Activated CD4-positive, alpha-beta T cell treated with anti-CD3 and anti-CD28 coated beads for 36 hours (primary cell): Measurements from ENCODE around the gene DEPDC5. TPM values are rescaled to one million over a fixed set of nuclear protein-coding genes. Genes with fewer than 3 reads are reported as not detected.
A peak's percentile ranks its signal among the peaks of the same experiment; 100 is the strongest.

Experiments used
- ATAC-seq: fragments of 200-7000 bp; cut with Tn5 transposase; one replicate; pipeline ENCODE4 v1.10.0; 2021; ENCODE audit warnings: mild to moderate bottlenecking, moderate library complexity
- CTCF ChIA-PET: fragments of 350-600 bp; sonication (Branson Sonifier 250); formaldehyde crosslinking; loops from one replicate; lab custom pipeline; 2021; ENCODE audit warnings: antibody characterized with exemption; lab: Charles Lee
- POLR2A ChIA-PET: fragments of 350-600 bp; sonication (Branson Sonifier 250); formaldehyde crosslinking; loops from one replicate; lab custom pipeline; 2021; ENCODE audit warnings: antibody characterized with exemption, inconsistent platforms; lab: Charles Lee
- DNase-seq: peaks from one replicate; pipeline ENCODE4 v3.0.0-alpha.2; 2020
- H3K27ac Mint-ChIP-seq: one replicate; pipeline ENCODE4 v1.8.0; 2021; ENCODE audit warnings: mixed read lengths
- H3K27me3 Mint-ChIP-seq: one replicate; pipeline ENCODE4 v1.8.0; 2021; ENCODE audit warnings: mixed read lengths
- H3K36me3 Mint-ChIP-seq: one replicate; pipeline ENCODE4 v1.8.0; 2021; ENCODE audit warnings: low read depth, mixed read lengths
- H3K4me1 Mint-ChIP-seq: one replicate; pipeline ENCODE4 v1.8.0; 2021; ENCODE audit warnings: mixed read lengths
- H3K4me3 Mint-ChIP-seq: one replicate; pipeline ENCODE4 v1.8.0; 2021; ENCODE audit warnings: mild to moderate bottlenecking, moderate library complexity, mixed read lengths
- H3K9me3 Mint-ChIP-seq: one replicate; pipeline ENCODE4 v1.8.0; 2021; ENCODE audit warnings: low read depth, mixed read lengths
- intact Hi-C, 2 experiments: fragments of 100-400 bp; cut with DNase I in 1 of 2; cut with micrococcal nuclease in 1 of 2; formaldehyde crosslinking; loops; one replicate each; pipeline versions ENCODE4 v1.14.2 to v1.15.1; 2022 to 2024; cut with DNase I, micrococcal nuclease
- total RNA-seq, 2 experiments: library from RNA; stranded (reverse); gene quantifications; one replicate each; pipeline ENCODE4 v1.2.3, GENCODE V29; 2021

DEPDC5 gene
- total RNA-seq, 2 experiments from 2014 or later: 35.3 to 47.1 TPM

- Mint-ChIP-seq H3K9me3 (no peaks in the 10 kb centered on the region), H3K36me3 (peaks cover 32% of the 10 kb centered on the region), H3K4me1 (peaks cover 1% of the 10 kb centered on the region), H3K4me3 (no peak overlapping the region), H3K27me3 (no peaks in the 10 kb centered on the region), H3K27ac (no peak overlapping the region)
- ChIA-PET CTCF (interaction anchor here (0.6 to 1.5 kb wide), 4 partner anchors 10 to 207 kb away, joined by 3 to 4 read pairs (median 3); no protein-coding TSS in a partner anchor), POLR2A (interaction anchor here (0.6 kb wide), 1 partner anchor 48 kb away, joined by 5 read pairs; no protein-coding TSS in a partner anchor)
- ATAC-seq: no peak
- intact Hi-C loops: no loop called here
- DNase-seq: peak; percentile 20
These were observed 118.4 kb downstream of the DEPDC5 start for GRCh38 chr22:31872209-31872608.

- Mint-ChIP-seq H3K4me3 (no peak overlapping the region), H3K36me3 (peaks cover 32% of the 10 kb centered on the region)
- CTCF ChIA-PET: interaction anchor here (0.6 kb wide), 1 partner anchor 217 kb away, joined by 3 read pairs; no protein-coding TSS in a partner anchor
These were observed 121.0 kb downstream of the DEPDC5 start for GRCh38 chr22:31874821-31875220.

GRCh38 chr22:31876156-31876920 is 122.5 kb downstream of the DEPDC5 start:
- ChIA-PET POLR2A (no interaction called here), CTCF (interaction anchor here (0.6 kb wide), 1 partner anchor 108 kb away, joined by 3 read pairs; no protein-coding TSS in a partner anchor)
- Mint-ChIP-seq H3K9me3 (no peaks in the 10 kb centered on the region), H3K4me3 (no peak overlapping the region), H3K4me1 (peaks cover 1% of the 10 kb centered on the region), H3K27ac (no peak overlapping the region), H3K27me3 (no peaks in the 10 kb centered on the region), H3K36me3 (peaks cover 27% of the 10 kb centered on the region)
- intact Hi-C loops: no loop called here
- DNase-seq (no peak), ATAC-seq (no peak)

More at GRCh38 chr22:31874821-31875220, 121.0 kb downstream of the DEPDC5 start:
- DNase-seq (no peak), ATAC-seq (no peak)
- H3K27ac Mint-ChIP-seq: no peak overlapping the region
- no peaks in the 10 kb centered on the region for H3K27me3 Mint-ChIP-seq
- H3K4me1 Mint-ChIP-seq: peaks cover 1% of the 10 kb centered on the region
- POLR2A ChIA-PET: no interaction called here
- intact Hi-C loops: no loop called here
- H3K9me3 Mint-ChIP-seq: no peaks in the 10 kb centered on the region

DNA sequence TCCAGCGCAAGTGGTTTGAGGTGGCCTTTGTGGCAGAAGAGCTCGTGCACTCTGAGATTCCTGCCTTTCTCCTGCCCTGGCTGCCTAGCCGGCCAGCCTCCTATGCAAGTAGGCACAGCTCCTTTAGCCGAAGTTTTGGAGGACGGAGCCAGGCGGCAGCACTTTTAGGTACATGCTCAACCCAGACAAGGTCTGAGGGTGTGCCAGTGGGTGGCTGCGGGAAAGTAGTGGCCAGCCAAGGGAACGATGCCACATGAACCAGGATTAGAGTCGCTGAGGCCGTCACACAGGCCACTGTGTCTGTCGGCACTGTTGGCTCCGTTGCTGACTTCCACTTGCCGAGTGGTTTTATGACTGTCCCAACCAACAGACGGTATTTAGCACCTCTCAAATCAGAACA is 125.8 kb downstream of the DEPDC5 start:
- DNase-seq (no peak), ATAC-seq (no peak)
- ChIA-PET CTCF (interaction anchor here (0.6 to 1.0 kb wide), 2 partner anchors 91 to 194 kb away, joined by 3 read pairs; no protein-coding TSS in a partner anchor), POLR2A (no interaction called here)
- Mint-ChIP-seq H3K27ac (no peak overlapping the region), H3K4me3 (no peak overlapping the region), H3K27me3 (no peaks in the 10 kb centered on the region), H3K36me3 (peaks cover 10% of the 10 kb centered on the region), H3K9me3 (no peaks in the 10 kb centered on the region), H3K4me1 (peaks cover 1% of the 10 kb centered on the region)
- intact Hi-C loops: no loop called here

- POLR2A ChIA-PET: no interaction called here
- no peak overlapping the region for H3K4me3 Mint-ChIP-seq
- CTCF ChIA-PET: interaction anchor here (0.9 kb wide), 1 partner anchor 89 kb away, joined by 3 read pairs; no protein-coding TSS in a partner anchor
- DNase-seq (no peak), ATAC-seq (no peak)
- intact Hi-C loops: no loop called here
- H3K9me3 Mint-ChIP-seq: no peaks in the 10 kb centered on the region
- no peaks in the 10 kb centered on the region for H3K4me1 Mint-ChIP-seq
- H3K27ac Mint-ChIP-seq: no peak overlapping the region
- H3K36me3 Mint-ChIP-seq: peaks cover 8% of the 10 kb centered on the region
- no peaks in the 10 kb centered on the region for H3K27me3 Mint-ChIP-seq
These were observed 127.4 kb downstream of the DEPDC5 start for GRCh38 chr22:31881200-31881599.

GRCh38 chr22:31881865-31882264 is 128.0 kb downstream of the DEPDC5 start:
- Mint-ChIP-seq H3K4me3 (no peak overlapping the region), H3K36me3 (peaks cover 6% of the 10 kb centered on the region), H3K4me1 (no peaks in the 10 kb centered on the region), H3K27ac (no peak overlapping the region), H3K9me3 (no peaks in the 10 kb centered on the region), H3K27me3 (no peaks in the 10 kb centered on the region)
- POLR2A ChIA-PET: no interaction called here
- intact Hi-C loops: no loop called here
- CTCF ChIA-PET: interaction anchor here (0.6 to 0.9 kb wide), 2 partner anchors 88 to 891 kb away, joined by 3 read pairs; no protein-coding TSS in a partner anchor
- ATAC-seq (no peak), DNase-seq (no peak)

GRCh38 chr22:31882971-31883370 is 129.2 kb downstream of the DEPDC5 start:
- no peaks in the 10 kb centered on the region for H3K9me3 Mint-ChIP-seq
- CTCF ChIA-PET: no interaction called here
- no peak for ATAC-seq
- H3K4me1 Mint-ChIP-seq: no peaks in the 10 kb centered on the region
- H3K4me3 Mint-ChIP-seq: no peak overlapping the region
- H3K36me3 Mint-ChIP-seq: peaks cover 6% of the 10 kb centered on the region
- H3K27me3 Mint-ChIP-seq: no peaks in the 10 kb centered on the region
- no peak overlapping the region for H3K27ac Mint-ChIP-seq
- POLR2A ChIA-PET: no interaction called here
- intact Hi-C loops: no loop called here
- no peak for DNase-seq

GRCh38 chr22:31883989-31884388 is 130.2 kb downstream of the DEPDC5 start:
- intact Hi-C loops: no loop called here
- CTCF ChIA-PET: no interaction called here
- Mint-ChIP-seq H3K36me3 (peaks cover 8% of the 10 kb centered on the region), H3K4me1 (no peaks in the 10 kb centered on the region), H3K9me3 (no peaks in the 10 kb centered on the region), H3K4me3 (no peak overlapping the region), H3K27ac (no peak overlapping the region), H3K27me3 (no peaks in the 10 kb centered on the region)
- ATAC-seq (no peak), DNase-seq (no peak)
- POLR2A ChIA-PET: no interaction called here

- ChIA-PET POLR2A (interaction anchor here (0.5 to 1.0 kb wide), 2 partner anchors 44 to 147 kb away, joined by 3 read pairs; no protein-coding TSS in a partner anchor), CTCF (interaction anchor here (0.6 to 1.6 kb wide), 3 partner anchors 33 to 79 kb away, joined by 3 read pairs; no protein-coding TSS in a partner anchor)
- Mint-ChIP-seq H3K9me3 (no peaks in the 10 kb centered on the region), H3K27ac (peak overlapping the region; percentile 19), H3K4me1 (no peaks in the 10 kb centered on the region), H3K4me3 (no peak overlapping the region), H3K36me3 (peaks cover 25% of the 10 kb centered on the region), H3K27me3 (no peaks in the 10 kb centered on the region)
- ATAC-seq (no peak), DNase-seq (no peak)
- intact Hi-C loops: no loop called here
These were observed 137.7 kb downstream of the DEPDC5 start for GRCh38 chr22:31891366-31892079.

GRCh38 chr22:31892080-31892433 is 138.2 kb downstream of the DEPDC5 start:
- Mint-ChIP-seq H3K9me3 (no peaks in the 10 kb centered on the region), H3K4me3 (no peak overlapping the region), H3K4me1 (no peaks in the 10 kb centered on the region), H3K36me3 (peaks cover 25% of the 10 kb centered on the region), H3K27me3 (no peaks in the 10 kb centered on the region), H3K27ac (no peak overlapping the region)
- no peak for ATAC-seq
- POLR2A ChIA-PET: interaction anchor here (0.5 kb wide), 1 partner anchor 148 kb away, joined by 3 read pairs; no protein-coding TSS in a partner anchor
- CTCF ChIA-PET: no interaction called here
- DNase-seq: no peak
- intact Hi-C loops: no loop called here

DNA sequence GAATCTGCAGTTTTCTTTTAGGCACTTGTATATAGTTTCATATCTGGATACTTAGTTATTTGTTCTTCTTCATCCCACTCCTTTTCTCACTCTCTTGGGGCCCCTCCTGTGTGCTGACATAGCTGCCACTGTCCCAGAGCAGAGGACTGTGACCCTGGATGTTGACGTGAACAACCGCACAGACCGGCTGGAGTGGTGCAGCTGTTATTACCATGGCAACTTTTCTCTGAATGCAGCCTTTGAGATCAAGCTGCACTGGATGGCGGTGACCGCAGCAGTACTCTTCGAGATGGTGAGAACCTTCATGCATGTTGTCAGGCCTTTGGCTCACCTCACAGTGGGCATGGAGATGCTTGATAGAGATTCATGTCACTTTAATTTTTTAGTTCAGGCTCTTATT is 139.6 kb downstream of the DEPDC5 start:
- no peak overlapping the region for H3K4me3 Mint-ChIP-seq
- no peaks in the 10 kb centered on the region for H3K4me1 Mint-ChIP-seq
- DNase-seq (no peak), ATAC-seq (no peak)
- no peaks in the 10 kb centered on the region for H3K9me3 Mint-ChIP-seq
- intact Hi-C loops: no loop called here
- no peak overlapping the region for H3K27ac Mint-ChIP-seq
- POLR2A ChIA-PET: no interaction called here
- H3K36me3 Mint-ChIP-seq: peaks cover 25% of the 10 kb centered on the region
- H3K27me3 Mint-ChIP-seq: no peaks in the 10 kb centered on the region
- CTCF ChIA-PET: no interaction called here
